HL-60/S4 (cell line): ENCODE results near the gene DPP4.
"Not testable (repeated sequence)": the region's sequence is repeated elsewhere in the genome, so short reads cannot be mapped to it uniquely, and the experiment has no call there.

ENCODE experiments used
- in situ Hi-C: fragments of 300-500 bp; cut with MboI; formaldehyde crosslinking; loops from 2 replicates; pipeline ENCODE4 v1.14.3; 2022; ENCODE audit warnings: low sequenced_read_pairs

Gene DPP4

DNA sequence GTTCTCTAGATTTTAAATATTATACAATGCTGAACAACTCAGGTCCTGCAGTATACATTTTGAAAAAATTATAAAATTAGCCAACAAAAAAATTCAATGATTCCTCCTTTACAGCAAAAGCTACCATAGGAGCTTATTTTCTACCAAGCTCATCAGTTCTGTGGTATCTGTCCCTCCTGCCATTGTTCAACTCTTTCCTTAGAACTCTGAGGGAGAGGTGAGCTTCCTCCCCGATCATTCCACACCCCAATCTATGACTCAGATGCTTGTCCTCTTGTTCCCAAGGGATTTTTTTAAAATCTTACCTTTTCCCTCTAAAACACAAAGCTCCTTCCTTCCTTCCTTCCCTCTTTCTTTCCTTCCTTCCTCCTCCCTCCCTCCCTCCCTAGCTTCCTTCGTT is 13.5 kb downstream of the DPP4 start:
- in situ Hi-C loops, result no loop called here

DNA sequence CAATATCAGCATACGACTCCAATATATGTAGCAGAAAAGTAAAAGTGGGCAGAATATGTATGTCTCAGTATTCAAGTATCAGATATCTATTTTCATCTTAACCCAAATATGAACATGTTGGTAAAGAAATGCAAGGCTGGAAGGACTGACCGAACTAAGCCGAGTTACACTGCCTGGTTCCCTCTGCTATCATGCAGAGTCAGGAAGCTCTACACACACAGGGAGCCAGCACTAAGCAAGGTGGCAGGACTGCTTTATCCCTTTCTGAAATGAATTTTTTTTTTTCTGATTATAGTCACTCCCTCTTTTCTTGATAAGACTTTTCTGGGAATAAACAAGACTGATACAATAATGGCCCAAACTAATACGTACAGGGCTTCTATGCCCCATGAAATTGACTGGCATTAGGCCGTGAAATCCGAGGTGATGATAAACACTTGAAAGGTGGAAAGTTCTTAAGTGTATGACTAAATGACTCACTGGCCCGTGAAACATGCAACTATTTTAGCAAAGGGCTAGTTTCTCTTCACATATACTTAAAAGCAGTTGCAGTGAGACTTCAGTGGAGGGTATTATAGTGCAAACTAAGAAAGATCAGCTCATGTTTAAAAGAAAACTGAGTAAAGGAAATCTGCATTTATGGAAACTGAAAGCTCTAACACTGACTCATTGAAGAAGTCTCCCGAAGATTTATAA is 14.9 kb downstream of the DPP4 start:
- in situ Hi-C loops, result no loop called here

DNA sequence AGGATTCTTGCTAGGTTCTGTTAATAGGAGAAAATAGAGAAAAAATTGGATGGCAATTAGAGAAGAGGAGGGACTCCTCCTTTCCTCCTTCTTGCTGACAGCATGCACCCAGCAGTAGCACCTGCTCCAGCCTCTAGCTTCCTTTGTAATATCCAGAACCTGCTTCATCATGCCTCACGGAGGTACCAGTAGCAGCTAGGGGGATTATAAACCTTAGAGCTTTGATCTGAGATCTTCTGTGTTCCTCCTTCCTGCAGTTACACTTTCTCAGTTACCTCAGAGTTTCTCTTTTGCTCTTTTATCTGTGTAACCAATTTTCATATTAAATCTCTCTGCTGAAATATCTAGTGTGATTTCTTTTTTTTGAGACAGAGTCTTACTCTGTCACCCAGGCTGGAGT is 16.6 kb downstream of the DPP4 start:
- in situ Hi-C loops, result no loop called here

DNA sequence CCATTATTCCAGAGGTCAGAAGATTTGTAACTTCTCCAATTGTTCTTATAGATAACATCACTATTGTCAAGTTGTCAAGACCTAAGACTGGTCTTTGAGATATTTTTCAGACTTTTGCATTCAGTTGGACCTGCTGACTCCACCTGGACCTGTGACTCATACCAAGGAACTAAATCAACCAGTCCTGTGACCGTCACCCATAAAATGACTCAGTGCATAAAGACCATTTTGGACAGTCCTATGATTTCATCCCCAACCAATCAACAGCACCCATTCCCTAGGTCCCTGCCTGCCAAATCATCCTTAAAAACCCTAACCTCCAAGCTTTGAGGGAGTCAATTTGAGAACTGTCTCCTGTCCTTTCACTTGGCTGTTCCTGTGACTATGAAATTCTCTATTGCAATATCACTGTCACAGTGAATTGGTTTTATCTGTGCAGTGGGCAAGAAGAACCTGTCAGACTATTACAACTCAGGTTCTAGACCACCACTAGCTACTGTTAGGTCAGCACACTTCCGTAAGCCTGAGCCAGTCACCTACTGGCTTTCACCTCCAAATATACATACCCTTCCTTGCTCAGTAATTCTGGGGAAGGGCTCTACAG is 17.1 kb downstream of the DPP4 start:
- in situ Hi-C loops, result no loop called here

DNA sequence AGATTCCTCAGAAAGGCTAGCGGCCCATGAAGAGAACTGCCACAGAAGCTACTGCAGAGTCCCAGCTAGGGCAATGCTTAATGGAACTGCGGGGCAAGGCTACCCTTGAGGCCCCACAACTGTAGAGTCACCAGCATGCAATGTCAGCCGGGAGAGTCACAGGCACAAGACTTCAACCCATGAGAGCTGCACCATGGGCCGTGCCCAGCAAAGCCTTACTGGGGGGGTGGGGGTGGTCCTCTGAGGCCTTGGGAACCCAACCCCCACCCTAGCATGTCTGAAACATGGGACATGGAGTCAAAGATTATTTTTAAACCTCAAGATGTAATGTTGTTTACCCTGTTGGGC is 20.2 kb downstream of the DPP4 start:
- in situ Hi-C loops, result no loop called here

DNA sequence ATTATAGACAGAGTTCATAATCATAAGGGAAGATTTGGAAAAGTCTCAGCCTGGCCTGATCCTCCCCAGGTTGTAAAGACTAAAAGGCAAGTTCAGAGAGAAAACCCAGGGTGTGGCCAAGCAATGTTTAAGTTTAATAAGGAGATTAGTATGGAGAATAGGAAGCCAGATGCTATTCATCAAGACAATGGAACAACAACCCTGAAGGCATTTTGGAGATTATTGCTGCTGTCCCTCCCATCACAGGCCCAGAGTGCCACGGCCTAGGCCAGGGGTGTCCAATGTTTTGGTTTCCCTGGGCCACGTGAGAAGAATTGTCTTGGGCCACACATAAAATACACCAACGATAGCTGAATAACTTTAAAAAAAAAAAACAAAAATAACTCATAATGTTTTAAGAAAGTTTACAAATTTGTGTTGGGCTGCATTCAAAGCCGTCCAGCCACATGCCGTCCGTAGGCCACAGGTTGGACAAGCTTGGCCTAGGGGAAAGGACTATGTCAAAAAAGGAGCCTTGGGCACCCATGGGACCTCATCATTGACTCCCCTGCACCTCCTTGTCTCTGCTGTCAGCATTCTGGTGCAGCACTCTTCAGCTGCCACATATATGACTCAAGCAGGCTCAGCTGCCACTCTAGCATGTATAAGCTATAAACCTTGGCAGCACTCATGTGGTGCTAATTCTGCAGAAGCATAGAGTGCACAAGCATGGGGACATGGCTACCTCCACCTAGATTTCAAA is 20.8 kb downstream of the DPP4 start:
- in situ Hi-C loops, result no loop called here

DNA sequence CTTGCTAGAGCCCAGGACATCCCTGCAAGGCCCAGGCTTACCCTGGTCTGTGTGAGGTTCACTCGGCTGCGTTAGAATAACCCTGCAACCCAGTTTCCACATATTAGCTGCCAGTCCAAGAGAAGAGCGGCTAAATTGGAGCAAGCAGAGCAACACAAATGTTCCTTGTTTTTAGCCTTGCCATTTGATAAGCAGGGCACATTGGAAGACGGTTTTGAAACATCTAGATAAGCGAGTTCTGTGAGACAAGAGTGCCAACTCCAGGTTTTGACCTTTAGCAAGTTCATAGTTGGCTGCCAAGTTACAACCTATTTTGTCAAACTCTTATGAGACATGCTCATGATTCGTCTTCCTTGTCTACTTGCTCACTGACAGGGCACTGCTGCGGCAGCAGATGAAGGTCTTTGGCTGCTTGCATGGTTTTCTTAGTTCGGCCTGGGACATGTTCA is 23.5 kb downstream of the DPP4 start:
- in situ Hi-C loops, result no loop called here

DNA sequence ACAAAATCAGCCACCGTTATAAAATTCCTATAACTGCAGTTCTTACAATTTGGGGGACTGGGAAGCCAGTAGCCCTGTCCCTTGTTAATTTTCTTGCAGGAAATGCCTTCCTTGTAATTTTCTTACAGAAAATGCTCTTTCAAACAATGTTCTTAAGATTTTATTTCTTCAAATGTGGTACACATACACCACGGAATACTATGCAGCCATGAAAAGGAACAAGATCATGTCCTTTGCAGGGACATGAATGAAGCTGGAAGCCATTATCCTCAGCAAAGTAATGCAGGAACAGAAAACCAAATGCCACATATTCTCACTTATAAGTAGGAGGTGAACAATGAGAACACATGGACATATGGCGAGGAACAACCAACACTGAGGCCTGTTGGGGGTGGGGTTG is 24.9 kb downstream of the DPP4 start:
- in situ Hi-C loops, result not testable (repeated sequence)

DNA sequence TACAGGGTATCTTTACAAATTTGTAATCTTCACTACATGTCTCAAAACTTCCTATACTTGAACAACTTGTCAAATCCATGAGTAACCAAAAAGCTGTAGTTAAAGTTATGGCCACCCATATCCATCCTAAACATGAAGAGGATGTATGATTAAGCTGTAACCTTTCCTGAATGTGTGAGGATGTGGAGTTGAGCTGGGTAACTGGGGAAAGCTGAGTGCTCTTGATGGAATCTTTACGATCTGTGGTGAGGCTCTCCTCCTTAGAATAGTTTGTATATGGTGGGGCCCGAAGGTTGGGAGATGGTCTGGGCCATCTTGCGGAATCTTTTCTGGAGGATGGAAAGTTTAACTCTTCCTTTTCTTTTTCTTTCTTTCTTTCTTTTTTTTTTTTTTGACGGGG is 29.4 kb downstream of the DPP4 start:
- in situ Hi-C loops, result no loop called here

DNA sequence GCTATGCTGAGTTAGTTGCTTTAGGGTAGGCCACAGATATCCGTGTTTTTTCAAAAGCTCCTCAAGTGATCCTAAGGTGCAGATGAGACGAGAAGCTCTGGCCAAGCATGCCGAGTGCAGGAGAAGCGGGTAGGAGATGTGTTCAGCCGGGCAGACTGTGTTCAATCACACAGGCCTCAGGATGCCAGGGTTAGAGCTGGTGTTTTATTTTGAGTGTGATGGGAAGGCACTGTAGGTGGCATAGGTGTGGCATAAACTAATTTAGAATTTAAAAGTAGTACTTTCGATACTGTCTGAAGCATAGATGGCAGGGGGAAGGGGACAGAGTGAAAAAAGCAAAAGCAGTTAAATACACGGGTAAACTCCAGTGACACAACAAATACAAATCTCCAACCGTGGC is 30.9 kb downstream of the DPP4 start:
- in situ Hi-C loops, result no loop called here

DNA sequence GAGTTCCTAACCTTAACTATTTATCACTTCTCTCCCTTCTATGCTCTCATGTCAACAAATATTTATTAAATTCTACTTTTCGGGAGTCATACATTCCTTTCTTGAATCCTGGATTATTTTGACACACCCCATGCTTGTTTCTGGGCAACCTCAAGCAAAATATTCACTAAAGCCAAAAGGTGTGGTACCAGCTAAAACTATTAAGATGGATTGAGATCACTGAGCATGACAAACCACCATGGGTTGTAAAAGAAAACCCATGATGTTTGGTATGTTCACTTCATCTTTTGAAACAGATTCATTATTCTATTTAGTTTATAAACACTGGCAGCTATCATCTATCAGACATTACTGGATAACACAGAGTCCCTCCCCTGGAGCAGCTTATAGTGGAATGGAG is 32.5 kb downstream of the DPP4 start:
- in situ Hi-C loops, result no loop called here

DNA sequence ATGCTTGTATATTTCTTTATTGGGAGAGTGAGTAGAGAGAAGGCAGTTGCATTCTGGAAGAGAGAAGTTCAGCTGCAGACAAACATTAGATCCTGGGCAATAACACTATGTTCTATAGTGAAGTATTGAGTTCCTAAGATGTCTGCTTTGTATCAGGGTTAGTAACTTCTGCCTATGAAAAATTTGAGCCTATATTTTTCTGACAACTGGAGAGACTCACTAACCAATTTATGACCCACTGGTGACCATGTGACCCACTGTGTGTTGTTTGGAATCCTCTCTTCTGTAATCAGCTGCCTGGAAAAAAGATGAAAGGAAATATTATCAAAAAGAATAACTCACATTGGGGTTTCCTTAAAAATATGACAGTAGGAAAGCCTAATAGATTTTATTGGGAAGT is 35.3 kb downstream of the DPP4 start:
- in situ Hi-C loops, result no loop called here

DNA sequence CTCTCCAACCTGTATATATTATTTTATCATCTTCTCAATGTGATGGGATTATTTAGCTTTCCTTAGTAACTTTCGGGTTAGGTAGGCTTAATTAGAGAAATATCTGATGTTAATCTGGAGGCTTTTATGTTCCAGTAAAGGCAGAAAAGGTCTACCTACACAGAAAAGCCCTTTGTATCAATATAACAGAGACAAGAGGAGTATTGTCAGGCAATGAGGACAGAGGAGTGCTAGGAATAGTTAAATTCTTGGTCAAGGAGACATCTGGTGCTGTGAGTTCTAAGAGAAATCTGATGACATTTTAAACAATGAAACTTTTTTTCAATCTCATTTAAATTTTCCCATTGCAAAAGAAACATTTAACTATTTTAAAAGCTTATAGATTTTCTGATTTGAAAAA is 36.1 kb downstream of the DPP4 start:
- in situ Hi-C loops, result no loop called here

DNA sequence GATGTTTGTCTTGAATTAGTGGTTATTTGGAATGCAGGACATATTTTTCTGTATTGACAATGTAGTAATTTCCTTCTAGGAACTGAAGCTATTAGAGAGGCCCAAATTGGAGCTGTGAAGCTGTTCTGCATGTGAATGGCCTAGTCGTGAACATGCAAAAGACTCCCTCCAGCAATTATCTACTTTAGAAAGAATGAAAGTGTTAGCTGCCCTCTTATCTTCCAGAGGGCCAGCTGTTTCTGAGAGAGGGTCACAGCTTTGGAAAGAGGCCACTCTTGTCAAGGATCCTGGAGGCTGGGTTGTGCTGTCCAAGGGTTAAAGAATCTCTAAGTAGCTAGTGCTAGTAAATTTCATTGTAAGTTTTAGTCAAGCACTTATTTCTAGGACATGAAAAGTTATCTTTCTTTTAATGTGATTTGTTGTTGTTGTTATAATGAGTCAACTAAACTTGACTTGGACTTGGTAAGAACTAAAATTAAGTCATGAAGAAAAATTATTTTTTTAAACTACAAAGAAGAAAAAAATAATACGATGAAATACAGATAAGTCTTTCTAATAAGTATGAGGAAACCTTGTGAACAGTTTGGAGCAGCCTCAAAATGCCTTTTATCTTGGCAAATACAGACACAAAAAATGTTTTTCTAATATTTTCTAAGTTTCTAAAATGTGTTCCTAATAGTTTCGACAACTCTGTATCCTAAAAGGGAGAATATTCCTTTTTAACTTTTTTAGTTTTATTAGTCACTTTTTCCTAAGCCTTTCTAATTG is 36.8 kb downstream of the DPP4 start:
- in situ Hi-C loops, result no loop called here

DNA sequence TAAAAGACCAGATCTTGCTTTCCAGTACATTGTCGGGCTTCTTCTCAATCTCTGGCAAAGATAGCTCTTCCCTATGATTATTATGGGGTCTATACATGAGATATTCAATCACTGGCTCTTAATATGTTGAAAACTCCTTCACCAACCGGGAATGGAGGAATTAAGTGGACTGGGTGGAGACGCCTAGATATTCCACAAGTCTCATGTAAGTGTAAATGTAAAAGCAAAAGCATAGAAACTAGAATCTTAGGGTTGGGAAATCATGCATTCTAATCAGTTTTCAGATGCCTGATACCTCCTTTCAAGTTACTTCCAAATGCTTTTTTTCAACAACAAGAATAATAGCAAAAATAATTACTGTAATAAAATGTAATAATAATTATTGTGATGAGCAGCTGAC is 38.0 kb downstream of the DPP4 start:
- in situ Hi-C loops, result no loop called here

DNA sequence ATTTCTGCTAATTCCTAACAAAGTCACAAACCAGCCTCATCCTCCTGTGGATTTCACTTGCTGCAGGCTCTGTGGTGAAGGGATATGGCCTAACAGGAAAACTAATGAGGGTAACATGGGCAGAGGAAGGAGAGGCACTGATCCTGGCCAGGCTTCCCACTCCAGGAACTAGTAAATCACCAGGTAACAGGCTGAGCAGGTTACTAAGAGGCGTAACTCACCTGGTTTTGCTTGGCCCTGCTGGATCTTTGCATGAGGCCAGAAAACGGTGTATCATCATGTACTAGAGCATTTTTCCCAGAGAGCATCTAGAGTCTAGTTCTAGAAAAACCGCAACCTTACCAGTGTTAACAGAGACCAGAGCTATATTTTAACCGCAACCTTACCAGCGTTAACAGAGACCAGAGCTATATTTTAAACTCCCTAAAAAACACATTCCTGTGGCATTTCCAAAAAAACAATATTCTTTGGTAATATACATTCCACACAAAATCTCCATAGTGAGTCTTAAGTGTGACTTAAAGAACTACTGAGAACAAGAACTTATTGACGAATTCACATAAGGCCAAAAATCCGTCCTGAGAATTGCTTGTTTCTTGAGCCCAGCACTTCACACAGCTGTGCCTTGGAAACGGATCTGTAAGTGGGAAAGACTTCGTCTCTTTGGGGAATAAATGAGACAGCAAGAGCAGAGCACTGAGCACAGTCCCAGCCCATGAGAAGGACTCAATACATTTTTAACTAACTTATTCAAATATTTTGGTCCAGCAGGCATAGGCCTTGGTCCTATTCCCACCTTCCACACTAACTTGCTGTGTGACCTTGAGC is 43.4 kb downstream of the DPP4 start:
- in situ Hi-C loops, result no loop called here

DNA sequence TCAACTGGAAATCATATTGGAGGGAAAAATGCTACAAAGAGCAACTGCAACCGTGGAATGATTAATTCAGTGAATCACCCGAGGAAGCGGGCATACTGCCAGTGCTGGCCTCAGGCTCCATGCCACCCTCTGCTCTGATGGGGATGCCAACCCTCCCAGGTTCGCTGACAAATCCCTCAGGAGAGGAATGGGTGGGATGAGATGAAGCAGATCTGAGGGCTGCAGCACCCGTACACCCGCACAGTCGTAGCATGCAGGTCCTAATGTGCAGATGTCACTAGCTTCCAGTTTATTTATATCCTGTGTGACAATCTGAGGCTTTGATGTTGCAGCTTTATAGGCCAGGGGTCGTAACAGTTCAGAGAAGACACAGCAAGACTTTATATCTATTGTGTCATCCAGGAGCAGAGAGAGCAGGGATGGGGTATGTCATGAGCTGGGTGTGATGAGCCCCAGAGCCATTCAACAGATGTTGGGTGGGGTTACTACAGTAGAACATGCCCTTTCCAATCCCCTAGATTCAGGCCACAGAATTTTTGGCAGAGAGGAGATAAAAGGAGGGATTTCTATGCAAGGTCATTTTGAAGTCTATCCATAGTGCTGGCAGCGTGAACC is 44.6 kb downstream of the DPP4 start:
- in situ Hi-C loops, result no loop called here

DNA sequence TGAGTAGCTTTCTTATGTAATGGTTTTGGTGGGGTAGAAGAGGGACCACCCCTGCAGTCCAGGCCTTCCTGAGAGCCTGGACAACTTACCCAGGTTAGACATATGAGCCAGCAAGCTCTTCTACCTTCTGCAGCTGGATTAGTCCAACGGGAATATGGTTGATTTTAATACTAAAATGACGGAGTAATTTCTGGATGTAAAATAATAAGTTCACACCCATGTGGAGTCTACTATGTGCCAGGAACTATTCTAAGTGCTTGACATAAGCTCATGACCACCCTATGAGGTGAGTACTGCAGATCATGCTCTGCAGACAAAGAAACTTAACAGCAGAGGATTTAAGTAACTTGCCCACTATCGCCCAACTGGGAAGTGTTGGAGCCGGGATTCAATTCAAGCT is 45.5 kb downstream of the DPP4 start:
- in situ Hi-C loops, result no loop called here

DNA sequence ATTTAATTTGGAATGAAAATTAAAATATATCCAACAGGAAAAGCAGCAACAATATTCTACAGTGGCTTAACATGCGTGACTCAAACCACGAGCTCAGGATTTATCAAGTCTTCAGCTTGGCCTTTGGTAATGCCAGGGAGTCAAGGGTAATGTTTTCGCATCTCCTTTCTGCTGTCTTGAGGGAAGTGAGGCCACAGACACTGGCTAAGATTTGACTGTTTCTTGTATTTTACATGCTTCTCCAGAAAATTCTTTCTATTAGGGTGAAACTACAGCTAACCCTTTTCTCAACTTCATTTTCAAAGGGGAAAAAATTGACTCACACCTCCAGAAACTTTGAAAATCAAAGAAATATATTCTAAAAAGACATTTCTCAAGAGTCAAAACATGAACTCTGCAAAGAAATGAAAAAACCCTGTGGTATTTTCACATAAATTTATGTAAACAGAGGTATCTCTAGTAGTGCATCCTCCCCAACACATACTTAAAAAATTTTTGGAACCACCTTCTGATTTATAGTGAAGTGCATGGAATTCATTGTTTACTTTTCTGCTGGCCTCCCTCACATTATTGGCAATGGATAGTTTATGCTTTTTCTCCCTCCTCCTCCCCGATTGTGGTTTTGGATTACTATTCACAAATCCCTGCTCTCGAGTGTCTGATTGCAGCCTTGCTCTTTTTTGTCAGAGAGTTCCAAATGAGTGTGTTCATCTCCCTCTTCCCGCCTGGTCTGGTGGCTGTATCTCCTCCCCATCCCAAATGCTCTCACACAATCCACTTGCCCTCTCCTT is 48.7 kb downstream of the DPP4 start:
- in situ Hi-C loops, result no loop called here
